ENCODE results near the gene AASS.

DNA sequence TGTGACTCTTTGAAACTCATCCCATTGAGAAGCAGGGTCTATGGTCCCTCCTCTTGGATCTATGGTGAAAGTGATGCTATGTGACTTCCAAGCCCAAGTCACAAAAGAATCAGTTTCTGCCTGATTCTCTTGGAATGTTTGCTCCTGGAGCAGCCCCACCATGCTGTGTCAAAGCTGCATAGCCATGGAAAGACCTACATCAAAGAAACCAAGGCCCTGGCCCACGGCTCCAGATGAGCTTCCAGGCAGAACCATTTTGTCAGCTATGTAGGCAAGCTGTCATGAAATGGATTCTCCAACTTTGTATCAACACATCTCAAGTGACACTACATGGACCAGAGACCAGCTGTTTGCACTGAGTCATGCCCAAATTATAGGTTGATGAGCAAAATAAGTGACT lies 77.0 kb downstream of the AASS start:
- TF ChIP-seq, protein P1, sequence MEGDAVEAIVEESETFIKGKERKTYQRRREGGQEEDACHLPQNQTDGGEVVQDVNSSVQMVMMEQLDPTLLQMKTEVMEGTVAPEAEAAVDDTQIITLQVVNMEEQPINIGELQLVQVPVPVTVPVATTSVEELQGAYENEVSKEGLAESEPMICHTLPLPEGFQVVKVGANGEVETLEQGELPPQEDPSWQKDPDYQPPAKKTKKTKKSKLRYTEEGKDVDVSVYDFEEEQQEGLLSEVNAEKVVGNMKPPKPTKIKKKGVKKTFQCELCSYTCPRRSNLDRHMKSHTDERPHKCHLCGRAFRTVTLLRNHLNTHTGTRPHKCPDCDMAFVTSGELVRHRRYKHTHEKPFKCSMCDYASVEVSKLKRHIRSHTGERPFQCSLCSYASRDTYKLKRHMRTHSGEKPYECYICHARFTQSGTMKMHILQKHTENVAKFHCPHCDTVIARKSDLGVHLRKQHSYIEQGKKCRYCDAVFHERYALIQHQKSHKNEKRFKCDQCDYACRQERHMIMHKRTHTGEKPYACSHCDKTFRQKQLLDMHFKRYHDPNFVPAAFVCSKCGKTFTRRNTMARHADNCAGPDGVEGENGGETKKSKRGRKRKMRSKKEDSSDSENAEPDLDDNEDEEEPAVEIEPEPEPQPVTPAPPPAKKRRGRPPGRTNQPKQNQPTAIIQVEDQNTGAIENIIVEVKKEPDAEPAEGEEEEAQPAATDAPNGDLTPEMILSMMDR (IDR thresholded peaks at IDR 0.05) = no peak
- TF ChIP-seq POLR2A (IDR thresholded peaks at IDR 0.05) = no peak

All from thyroid gland (tissue), 4 donors.